Measurements from ENCODE around the gene AFTPH.

DNA sequence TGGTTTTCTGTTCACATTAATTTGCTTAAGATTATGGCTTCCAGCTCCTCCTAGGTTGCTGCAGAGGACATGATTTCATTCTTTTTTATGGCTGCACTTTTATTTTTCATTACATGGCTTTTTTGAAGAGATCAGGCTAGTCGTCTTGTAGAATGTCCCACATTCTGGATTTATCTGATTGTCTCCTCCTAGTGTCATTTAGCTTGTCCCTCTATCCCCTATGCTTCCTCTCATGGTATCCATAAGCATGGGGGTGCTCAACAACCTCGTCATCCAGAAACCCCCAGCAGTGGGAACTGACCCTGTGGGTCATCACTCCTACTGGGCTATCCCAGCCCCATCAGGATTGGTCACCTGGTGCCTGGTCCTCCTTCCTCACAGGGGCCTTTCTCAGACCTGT lies 80.0 kb downstream of the AFTPH start:
- TF ChIP-seq, protein P1, sequence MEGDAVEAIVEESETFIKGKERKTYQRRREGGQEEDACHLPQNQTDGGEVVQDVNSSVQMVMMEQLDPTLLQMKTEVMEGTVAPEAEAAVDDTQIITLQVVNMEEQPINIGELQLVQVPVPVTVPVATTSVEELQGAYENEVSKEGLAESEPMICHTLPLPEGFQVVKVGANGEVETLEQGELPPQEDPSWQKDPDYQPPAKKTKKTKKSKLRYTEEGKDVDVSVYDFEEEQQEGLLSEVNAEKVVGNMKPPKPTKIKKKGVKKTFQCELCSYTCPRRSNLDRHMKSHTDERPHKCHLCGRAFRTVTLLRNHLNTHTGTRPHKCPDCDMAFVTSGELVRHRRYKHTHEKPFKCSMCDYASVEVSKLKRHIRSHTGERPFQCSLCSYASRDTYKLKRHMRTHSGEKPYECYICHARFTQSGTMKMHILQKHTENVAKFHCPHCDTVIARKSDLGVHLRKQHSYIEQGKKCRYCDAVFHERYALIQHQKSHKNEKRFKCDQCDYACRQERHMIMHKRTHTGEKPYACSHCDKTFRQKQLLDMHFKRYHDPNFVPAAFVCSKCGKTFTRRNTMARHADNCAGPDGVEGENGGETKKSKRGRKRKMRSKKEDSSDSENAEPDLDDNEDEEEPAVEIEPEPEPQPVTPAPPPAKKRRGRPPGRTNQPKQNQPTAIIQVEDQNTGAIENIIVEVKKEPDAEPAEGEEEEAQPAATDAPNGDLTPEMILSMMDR (IDR thresholded peaks at IDR 0.05) = no peak
- no peak for TF ChIP-seq POLR2A (IDR thresholded peaks at IDR 0.05)

All from right lobe of liver (tissue), 4 donors.